ENCODE data around the gene LRRC31.

DNA sequence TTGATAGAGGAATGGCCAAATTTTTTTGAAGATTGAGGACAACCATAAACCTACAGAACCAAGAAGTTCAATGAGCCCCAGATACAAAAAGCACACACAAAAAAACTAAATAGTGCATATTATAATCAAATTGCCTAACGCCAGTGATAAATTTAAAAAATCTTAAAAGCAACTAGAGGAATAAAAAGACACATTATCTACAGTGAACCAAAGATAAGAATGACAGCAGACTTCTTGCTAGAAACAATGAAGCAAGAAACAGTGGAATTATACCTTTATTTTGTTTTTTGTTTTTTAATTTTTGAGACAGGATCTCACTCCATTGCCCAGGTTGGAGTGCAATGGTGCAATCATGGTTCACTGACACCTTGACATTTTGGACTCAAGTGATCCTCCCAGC is 31.7 kb upstream of the LRRC31 start:
- no peak for TF ChIP-seq CTCF (IDR thresholded peaks at IDR 0.05)
- no peak for TF ChIP-seq POLR2A (IDR thresholded peaks at IDR 0.05)
